Measurements from ENCODE around the gene FAM72A. TPM values are rescaled to one million over a fixed set of nuclear protein-coding genes. Genes with fewer than 3 reads are reported as not detected.
"Not testable (repeated sequence)": the region's sequence is repeated elsewhere in the genome, so short reads cannot be mapped to it uniquely, and the experiment has no call there.

The FAM72A gene
- total and polyA plus RNA-seq, 7 donors = 0.11 to 0.92 (median 0.50) TPM; not detected in 1

DNA sequence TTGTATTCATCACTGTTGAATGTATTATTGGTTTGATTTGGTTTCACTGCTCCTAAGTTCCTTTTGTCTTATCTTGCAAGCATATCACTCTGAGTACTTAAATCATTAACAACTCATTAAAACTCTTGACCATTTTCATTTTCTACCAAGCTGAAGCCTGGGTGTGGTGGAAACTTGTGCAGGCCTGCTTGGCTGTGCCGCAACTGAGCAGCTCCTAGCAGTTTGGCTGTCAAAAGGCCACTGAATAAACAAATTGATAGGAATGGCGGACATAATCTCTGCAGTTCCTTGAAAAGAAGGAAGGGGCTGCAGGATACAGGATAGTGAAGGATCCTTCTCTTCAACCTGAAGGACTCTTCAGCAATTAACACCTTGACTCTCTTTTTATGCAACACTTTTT, 26.6 kb upstream of the FAM72A start:
- DNase-seq; H3K27me3 ChIP-seq (ENCODE audit: insufficient read depth in 3 of 3, low read length in 2 of 3); H3K4me1 ChIP-seq; H3K9me3 ChIP-seq; ATAC-seq; intact Hi-C loops (cut with DNase I); H3K4me3 ChIP-seq; H3K27ac ChIP-seq; H3K36me3 ChIP-seq (ENCODE audit: insufficient read depth in 1 of 2, low read depth in 1 of 2): not testable (repeated sequence)
- 78 to 98% (median 84%) methylated on average over 2 of the region's 2 CpGs for WGBS, 3 donors

DNA sequence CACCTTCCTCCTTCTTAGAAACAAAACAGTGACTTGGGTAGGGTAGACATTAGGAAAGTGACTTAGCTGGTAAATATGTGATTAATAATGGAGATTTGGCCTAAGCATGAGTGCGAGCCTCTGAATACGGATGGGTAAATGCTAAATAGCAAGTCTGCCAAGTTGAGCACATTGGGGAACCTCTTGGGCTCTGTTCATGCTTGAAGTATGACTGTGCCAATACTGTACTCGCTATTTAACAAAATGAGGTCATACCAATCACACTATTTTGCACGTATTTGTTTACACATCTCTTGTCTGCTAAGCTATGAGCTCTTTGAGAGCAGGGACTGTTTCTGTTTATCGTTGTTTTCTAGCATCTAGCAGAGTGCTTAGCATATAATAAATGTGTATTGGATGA, 24.2 kb upstream of the FAM72A start:
- H3K4me1 ChIP-seq; intact Hi-C loops (cut with DNase I); ATAC-seq; H3K4me3 ChIP-seq; H3K27me3 ChIP-seq (ENCODE audit: insufficient read depth in 3 of 3, low read length in 2 of 3); H3K9me3 ChIP-seq; H3K27ac ChIP-seq; H3K36me3 ChIP-seq (ENCODE audit: insufficient read depth in 1 of 2, low read depth in 1 of 2); DNase-seq: not testable (repeated sequence)
- WGBS, 3 donors = 67 to 72% (median 69%) methylated on average over 2 to 3 of the region's 5 CpGs

DNA sequence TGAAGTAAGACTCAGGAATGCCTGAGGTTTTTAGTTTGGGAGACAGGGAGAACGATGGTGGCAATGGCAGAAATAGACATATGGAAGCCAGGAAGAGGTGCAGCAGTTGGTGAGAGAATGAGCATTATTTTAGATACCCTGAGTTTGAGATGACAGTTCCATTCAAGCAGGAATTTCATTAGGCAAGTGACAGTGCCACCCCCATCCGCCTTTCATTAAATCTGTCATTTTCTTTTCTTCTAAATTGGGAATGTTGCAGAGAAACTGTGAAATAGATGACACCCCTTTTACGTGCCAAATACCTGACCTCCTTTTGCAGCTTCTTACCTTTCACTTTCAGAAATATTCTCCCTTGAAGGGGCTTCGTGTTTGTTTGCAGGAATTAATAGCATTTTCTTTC, 22.7 kb upstream of the FAM72A start:
- intact Hi-C loops (cut with DNase I); ATAC-seq: not testable (repeated sequence)
- WGBS, 3 donors = 60 to 80% (median 74%) methylated on average over 3 to 4 of the region's 4 CpGs

DNA sequence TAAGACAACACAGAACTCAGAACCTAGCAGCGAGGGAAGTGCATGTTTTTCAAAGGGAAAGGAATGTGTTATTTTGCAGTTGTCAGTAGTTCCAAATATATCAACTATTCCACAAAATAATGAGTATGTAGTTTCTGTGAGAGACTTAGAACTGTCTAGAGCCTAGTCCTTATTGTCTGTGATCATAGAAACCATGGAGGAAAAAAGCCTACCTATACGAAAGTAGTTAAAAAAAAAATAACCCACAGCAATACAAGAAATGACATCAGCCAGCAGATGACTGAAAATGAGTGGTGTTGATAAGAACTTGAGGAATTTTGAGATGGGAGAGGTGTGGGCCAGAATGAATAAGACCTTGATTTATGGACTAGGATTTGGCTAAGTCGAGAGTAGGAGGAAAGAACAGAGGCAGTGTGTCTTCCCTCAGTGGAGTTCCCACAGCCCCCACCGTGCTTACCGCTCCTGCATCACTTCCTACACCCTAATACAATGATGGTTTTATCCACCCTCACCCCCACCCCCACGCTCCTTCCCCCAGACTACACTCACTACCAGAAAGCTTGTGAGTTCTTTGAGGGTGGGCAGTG, 21.6 kb upstream of the FAM72A start:
- H3K27ac ChIP-seq; H3K9me3 ChIP-seq; H3K4me3 ChIP-seq; ATAC-seq; H3K36me3 ChIP-seq (ENCODE audit: insufficient read depth in 1 of 2, low read depth in 1 of 2); intact Hi-C loops (cut with DNase I); H3K27me3 ChIP-seq (ENCODE audit: insufficient read depth in 3 of 3, low read length in 2 of 3); DNase-seq; H3K4me1 ChIP-seq: not testable (repeated sequence)
- WGBS, 3 donors = 93 to 95% (median 94%) methylated on average over 2 of the region's 6 CpGs

More for the DNA sequence above, 22.7 kb upstream of the FAM72A start:
- H3K4me1 ChIP-seq; H3K27ac ChIP-seq; H3K9me3 ChIP-seq; H3K4me3 ChIP-seq; H3K36me3 ChIP-seq (ENCODE audit: insufficient read depth in 1 of 2, low read depth in 1 of 2); DNase-seq; H3K27me3 ChIP-seq (ENCODE audit: insufficient read depth in 3 of 3, low read length in 2 of 3): not testable (repeated sequence)

DNA sequence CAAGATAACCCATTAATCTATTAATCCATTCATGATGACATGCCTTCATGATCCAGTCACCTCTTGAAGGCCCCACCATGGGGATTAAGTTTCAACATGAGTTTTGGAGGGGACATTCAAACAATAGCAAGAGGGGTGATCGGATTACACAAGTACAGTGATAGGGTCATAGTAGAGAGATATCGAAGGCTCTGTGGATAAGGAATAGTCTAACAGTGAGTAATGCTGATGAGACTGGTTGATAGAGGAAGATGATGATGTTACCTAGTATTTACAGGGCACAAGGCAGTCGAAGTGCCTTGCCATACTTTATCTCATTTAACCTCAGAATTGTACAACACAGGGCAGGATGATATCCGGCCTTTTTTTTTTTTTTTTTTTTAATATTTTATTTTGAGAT, 18.9 kb upstream of the FAM72A start:
- intact Hi-C loops (cut with DNase I) = not testable (repeated sequence)
- WGBS, 3 donors = no CpG with 5 or more reads among the region's 4 CpGs

DNA sequence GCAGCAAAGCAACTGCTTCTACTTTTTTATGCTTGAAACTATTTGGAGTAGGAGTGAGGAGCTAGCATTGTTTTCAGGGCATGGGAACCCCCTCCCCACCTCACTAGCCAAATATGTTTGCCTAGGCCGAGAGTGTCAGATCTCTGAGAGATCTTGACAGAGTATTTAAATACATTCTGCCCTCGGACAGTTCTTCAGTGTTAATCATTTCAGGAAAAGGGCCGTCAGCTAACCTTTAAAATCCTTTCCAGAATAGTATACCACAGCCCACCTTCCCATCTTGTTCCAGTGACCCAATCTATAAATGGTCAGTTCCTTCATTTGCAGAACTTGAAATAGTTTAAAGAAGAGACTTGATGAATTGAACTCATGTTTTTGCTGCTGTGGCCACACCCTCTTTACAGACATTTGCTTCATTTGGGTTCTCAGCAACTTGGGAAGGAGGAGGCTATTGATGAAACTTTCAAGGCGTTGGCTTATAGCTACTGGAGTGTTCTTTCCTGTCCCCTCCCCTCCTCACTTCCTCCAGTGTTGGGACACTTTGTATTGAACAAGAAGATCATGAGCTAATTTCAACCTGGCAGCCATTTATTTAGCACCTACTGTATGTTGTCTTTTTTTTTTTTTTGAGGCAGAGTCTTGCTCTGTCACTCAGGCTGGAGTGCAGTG, 17.8 kb upstream of the FAM72A start:
- H3K36me3 ChIP-seq (ENCODE audit: insufficient read depth in 1 of 2, low read depth in 1 of 2); H3K4me3 ChIP-seq; H3K27me3 ChIP-seq (ENCODE audit: insufficient read depth in 3 of 3, low read length in 2 of 3); H3K27ac ChIP-seq; DNase-seq; H3K4me1 ChIP-seq; H3K9me3 ChIP-seq; intact Hi-C loops (cut with DNase I): not testable (repeated sequence)
- peak in 2 of 4 donors; percentile 28 to 50 for ATAC-seq
- WGBS, 3 donors = 62 to 69% (median 64%) methylated on average over 4 of the region's 4 CpGs

More for the DNA sequence above, 18.9 kb upstream of the FAM72A start:
- not testable (repeated sequence) for H3K36me3 ChIP-seq (ENCODE audit: insufficient read depth in 1 of 2, low read depth in 1 of 2); H3K9me3 ChIP-seq; H3K27me3 ChIP-seq (ENCODE audit: insufficient read depth in 3 of 3, low read length in 2 of 3); H3K4me3 ChIP-seq; ATAC-seq; H3K27ac ChIP-seq; DNase-seq; H3K4me1 ChIP-seq

DNA sequence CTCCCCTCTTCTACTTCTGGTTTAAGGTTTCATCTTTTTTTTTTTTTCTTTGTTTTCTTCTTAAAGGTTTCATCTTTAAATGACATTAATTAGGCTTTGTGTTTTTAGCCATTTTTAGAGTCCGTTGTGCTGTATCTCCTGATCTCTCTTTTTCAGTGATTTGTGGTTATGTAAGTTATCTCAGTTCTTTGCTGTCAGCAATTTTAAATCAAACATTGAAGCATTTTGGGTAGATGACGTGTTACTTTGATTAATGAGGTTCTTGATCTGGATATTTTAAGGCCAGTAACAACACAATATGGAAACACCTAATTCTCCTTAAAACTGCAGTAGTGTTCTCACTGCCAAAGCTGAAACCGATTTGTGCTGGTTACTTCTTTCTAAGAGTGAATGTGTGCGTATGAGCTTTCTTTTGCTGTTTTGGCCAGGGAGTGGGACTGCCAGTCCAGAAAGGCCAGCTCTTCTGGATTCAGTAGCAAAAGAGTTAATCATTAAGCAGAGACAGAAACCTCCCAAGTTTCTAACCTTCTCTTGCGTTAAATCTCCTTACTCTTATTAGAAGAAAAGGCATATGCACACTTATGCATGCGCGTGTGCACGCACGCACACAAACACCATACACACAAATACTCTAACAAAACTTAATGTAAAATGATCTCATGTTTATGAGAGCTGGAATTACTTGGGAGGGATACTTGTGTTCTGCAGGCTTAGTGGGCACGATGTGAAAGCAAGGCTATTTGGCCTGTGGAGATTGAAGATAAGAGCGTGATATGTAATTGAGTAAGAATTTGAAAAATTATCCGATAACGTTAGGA, 17.1 kb upstream of the FAM72A start:
- ATAC-seq; H3K4me3 ChIP-seq; H3K27me3 ChIP-seq (ENCODE audit: insufficient read depth in 3 of 3, low read length in 2 of 3); H3K27ac ChIP-seq; DNase-seq; intact Hi-C loops (cut with DNase I); H3K4me1 ChIP-seq; H3K36me3 ChIP-seq (ENCODE audit: insufficient read depth in 1 of 2, low read depth in 1 of 2); H3K9me3 ChIP-seq: not testable (repeated sequence)
- 38 to 57% (median 51%) methylated on average over 4 to 5 of the region's 13 CpGs for WGBS, 3 donors

DNA sequence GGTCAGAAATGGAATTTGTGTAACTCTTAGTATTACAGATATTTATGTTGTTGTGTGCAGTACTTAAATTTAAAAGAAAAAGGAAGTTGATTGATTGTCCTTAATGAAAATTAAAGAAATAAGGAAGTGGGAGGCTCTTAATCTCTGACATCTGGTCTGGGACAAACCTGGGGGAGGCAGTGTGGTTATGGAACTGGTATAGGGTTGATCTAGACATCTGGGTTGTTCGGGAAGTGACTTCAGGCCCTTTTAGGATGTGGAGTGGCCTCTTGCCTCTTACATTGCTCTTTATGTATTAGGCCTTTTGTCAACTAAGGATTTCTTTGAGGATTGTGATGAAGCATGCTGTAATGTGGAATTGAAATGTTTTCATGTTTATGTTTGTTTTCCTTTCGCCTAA, 16.1 kb upstream of the FAM72A start:
- H3K27me3 ChIP-seq (ENCODE audit: insufficient read depth in 3 of 3, low read length in 2 of 3); intact Hi-C loops (cut with DNase I); H3K27ac ChIP-seq; H3K4me3 ChIP-seq; ATAC-seq; H3K4me1 ChIP-seq; H3K9me3 ChIP-seq; DNase-seq; H3K36me3 ChIP-seq (ENCODE audit: insufficient read depth in 1 of 2, low read depth in 1 of 2): not testable (repeated sequence)
- WGBS, 3 donors = no CpG with 5 or more reads among the region's 2 CpGs

DNA sequence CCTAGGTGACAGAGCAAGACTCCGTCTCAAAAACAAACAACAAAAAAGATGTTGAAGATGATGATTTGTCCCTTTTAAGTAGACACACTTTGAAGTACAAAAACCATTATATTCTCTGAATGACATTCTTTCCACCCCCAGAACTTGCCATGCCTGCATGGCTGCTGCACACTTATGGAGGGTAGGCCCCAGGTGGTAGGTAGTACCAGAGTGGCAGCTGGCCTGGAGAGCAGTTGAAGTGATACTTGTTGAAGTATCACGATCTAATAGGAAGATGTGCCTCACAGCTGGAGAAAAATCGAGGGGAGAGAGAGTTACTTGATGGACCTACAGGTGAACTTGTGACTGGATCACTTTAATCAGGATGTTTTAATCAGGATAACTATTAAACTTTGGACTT, 15.6 kb upstream of the FAM72A start:
- WGBS, 3 donors = 73 to 84% (median 76%) methylated on average over 1 to 2 of the region's 3 CpGs
- DNase-seq; intact Hi-C loops (cut with DNase I): not testable (repeated sequence)

DNA sequence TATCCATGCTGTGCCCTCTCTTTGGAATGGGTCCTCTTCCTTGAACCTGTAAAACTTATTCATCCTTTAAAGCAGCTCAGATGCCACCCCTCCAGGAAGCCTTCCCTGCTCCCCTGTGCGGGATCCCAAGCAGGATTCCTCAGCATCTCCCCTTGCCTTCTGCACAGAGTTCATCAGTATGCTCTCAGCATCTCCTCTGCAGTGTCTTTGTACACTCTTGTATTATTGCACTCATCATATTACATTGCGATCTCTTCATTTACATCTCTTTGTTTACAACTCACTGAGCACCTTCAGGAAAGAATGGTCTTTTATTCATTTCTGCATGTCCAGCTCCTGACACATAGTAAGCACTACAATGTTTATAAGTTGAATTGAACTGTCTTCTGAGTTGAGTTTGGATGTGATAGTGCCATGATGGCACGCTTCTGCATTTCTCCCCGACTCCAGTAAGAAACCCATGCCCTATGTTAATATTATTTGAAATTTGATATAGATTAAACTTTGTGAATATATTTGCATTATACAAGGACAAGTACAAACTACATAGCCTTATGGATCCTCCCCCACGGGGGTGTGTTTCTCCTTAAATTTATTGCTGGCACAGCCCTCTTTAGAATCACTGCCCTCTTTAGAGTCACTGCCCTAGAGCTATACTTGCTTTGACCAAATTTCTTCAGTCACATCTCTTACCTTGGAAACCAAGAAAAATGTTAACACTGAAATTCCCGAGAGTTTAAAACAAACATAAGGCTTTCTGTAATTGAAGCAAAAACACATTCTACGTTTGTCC, 13.2 kb upstream of the FAM72A start:
- H3K36me3 ChIP-seq (ENCODE audit: insufficient read depth in 1 of 2, low read depth in 1 of 2); H3K9me3 ChIP-seq; intact Hi-C loops (cut with DNase I); H3K4me3 ChIP-seq; H3K27me3 ChIP-seq (ENCODE audit: insufficient read depth in 3 of 3, low read length in 2 of 3); ATAC-seq; DNase-seq; H3K27ac ChIP-seq; H3K4me1 ChIP-seq: not testable (repeated sequence)
- 81 to 95% (median 83%) methylated on average over 3 to 4 of the region's 7 CpGs for WGBS, 3 donors

More for the DNA sequence above, 15.6 kb upstream of the FAM72A start:
- ATAC-seq; H3K36me3 ChIP-seq (ENCODE audit: insufficient read depth in 1 of 2, low read depth in 1 of 2); H3K27ac ChIP-seq; H3K27me3 ChIP-seq (ENCODE audit: insufficient read depth in 3 of 3, low read length in 2 of 3); H3K4me1 ChIP-seq; H3K9me3 ChIP-seq; H3K4me3 ChIP-seq: not testable (repeated sequence)

Measured in psoas muscle (tissue), 8 donors.